WTC11 (cell line): Measurements from ENCODE around the gene UCN3. TPM values are rescaled to one million over a fixed set of nuclear protein-coding genes. Genes with fewer than 3 reads are reported as not detected.

Experiments used
- ATAC-seq: fragments of 200-7000 bp; cut with Tn5 transposase; 2 replicates; pipeline ENCODE4 v1.10.0; 2021; ENCODE audit warnings: mild to moderate bottlenecking, moderate library complexity
- CTCF ChIA-PET: fragments of 300-600 bp; sonication (Branson Sonifier 250); formaldehyde crosslinking; loops from one replicate; lab custom pipeline; 2021; ENCODE audit warnings: antibody characterized with exemption; lab: Charles Lee
- POLR2A ChIA-PET: fragments of 350-600 bp; sonication (Branson Sonifier 250); formaldehyde crosslinking; loops from one replicate; lab custom pipeline; 2021; ENCODE audit warnings: antibody characterized with exemption; lab: Charles Lee
- DNase-seq: peaks from one replicate; pipeline ENCODE4 v3.0.0; 2021; ENCODE audit warnings: low spot score
- H3K27ac Mint-ChIP-seq: 2 replicates; pipeline ENCODE4 v1.8.0; 2021; ENCODE audit warnings: mixed read lengths
- H3K27me3 Mint-ChIP-seq: 2 replicates; pipeline ENCODE4 v1.8.0; 2021; ENCODE audit warnings: low read depth, mild to moderate bottlenecking, moderate library complexity, mixed read lengths
- H3K36me3 Mint-ChIP-seq: 2 replicates; pipeline ENCODE4 v1.8.0; 2021; ENCODE audit warnings: mixed read lengths
- H3K4me1 Mint-ChIP-seq: 2 replicates; pipeline ENCODE4 v1.8.0; 2022; ENCODE audit warnings: mixed read lengths
- H3K4me3 Mint-ChIP-seq: 2 replicates; pipeline ENCODE4 v1.8.0; 2021; ENCODE audit warnings: mild to moderate bottlenecking, moderate library complexity, mixed read lengths
- H3K9me3 Mint-ChIP-seq: 2 replicates; pipeline ENCODE4 v1.8.0; 2021; ENCODE audit warnings: mixed read lengths
- ARID4B ChIP-seq: sonication (generic); formaldehyde crosslinking; IDR thresholded peaks from 2 replicates; pipeline ENCODE4 v1.8.0; 2023; ENCODE audit warnings: missing genetic modification reagents, mild to moderate bottlenecking, borderline replicate concordance
- CREB1 ChIP-seq: sonication (generic); formaldehyde crosslinking; IDR thresholded peaks from 2 replicates; pipeline ENCODE4 v1.8.0; 2023; ENCODE audit warnings: mild to moderate bottlenecking, missing genetic modification reagents
- CREM ChIP-seq: sonication (generic); formaldehyde crosslinking; IDR thresholded peaks from 2 replicates; pipeline ENCODE4 v1.8.1; 2022; ENCODE audit warnings: mild to moderate bottlenecking, missing genetic modification reagents, moderate library complexity
- E2F4 ChIP-seq: sonication (generic); formaldehyde crosslinking; IDR thresholded peaks from 2 replicates; pipeline ENCODE4 v1.8.1; 2022; ENCODE audit warnings: low read depth, mild to moderate bottlenecking, moderate library complexity, missing genetic modification reagents, borderline replicate concordance
- ETV6 ChIP-seq: sonication (generic); formaldehyde crosslinking; IDR thresholded peaks from 2 replicates; pipeline ENCODE4 v1.8.1; 2022; ENCODE audit warnings: mild to moderate bottlenecking, missing genetic modification reagents
- FOXK1 ChIP-seq: sonication (generic); formaldehyde crosslinking; IDR thresholded peaks from 2 replicates; pipeline ENCODE4 v1.8.0; 2022; ENCODE audit warnings: mild to moderate bottlenecking, moderate library complexity, missing genetic modification reagents
- HMGA2 ChIP-seq: fragments of 250-450 bp; sonication (Bioruptor Pico); IDR thresholded peaks from 2 replicates; pipeline ENCODE4 v1.4.0; 2021; ENCODE audit warnings: mild to moderate bottlenecking, moderate library complexity
- IRF1 ChIP-seq: sonication (generic); formaldehyde crosslinking; IDR thresholded peaks from 2 replicates; pipeline ENCODE4 v1.8.0; 2023; ENCODE audit warnings: missing genetic modification reagents
- PRDM15 ChIP-seq: sonication (generic); formaldehyde crosslinking; IDR thresholded peaks from 2 replicates; pipeline ENCODE4 v1.8.0; 2022; ENCODE audit warnings: missing genetic modification reagents
- RELA ChIP-seq: sonication (generic); formaldehyde crosslinking; IDR thresholded peaks from 2 replicates; pipeline ENCODE4 v1.8.1; 2022; ENCODE audit warnings: missing genetic modification reagents, mild to moderate bottlenecking, borderline replicate concordance
- ZNF512 ChIP-seq: sonication (generic); formaldehyde crosslinking; IDR thresholded peaks from 2 replicates; pipeline ENCODE4 v1.8.1; 2022; ENCODE audit warnings: missing genetic modification reagents, borderline replicate concordance
- ZNF532 ChIP-seq: fragments of 250-450 bp; sonication (Bioruptor Pico); IDR thresholded peaks from 2 replicates; pipeline ENCODE4 v1.9.0; 2021; ENCODE audit warnings: mild to moderate bottlenecking, borderline replicate concordance
- total RNA-seq: library from RNA; stranded (reverse); gene quantifications from 3 replicates; pipeline ENCODE4 v1.2.3, GENCODE V29; 2021

UCN3 gene
- total RNA-seq, 1 experiment from 2014 or later, result not detected

- TF ChIP-seq ZNF512 (CRISPR knock-in tag), result no peak
- no peak for TF ChIP-seq HMGA2
Measured at GRCh38 chr10:5323446-5323845, 41.3 kb upstream of the UCN3 start (continued).

- CTCF ChIA-PET, result no interaction called here
- Mint-ChIP-seq H3K27me3 (no peaks in the 10 kb centered on the region), H3K36me3 (peaks cover 9% of the 10 kb centered on the region), H3K9me3 (peaks cover 41% of the 10 kb centered on the region), H3K27ac (no peak overlapping the region; the same call in 1 of the 2 replicates), H3K4me1 (no peaks in the 10 kb centered on the region), H3K4me3 (no peak overlapping the region)
- POLR2A ChIA-PET, result no interaction called here
- ATAC-seq, result no peak
- no peak for DNase-seq
- TF ChIP-seq CREM (CRISPR knock-in tag), result no peak
- no peak for TF ChIP-seq ZNF532 (CRISPR knock-in tag)
- TF ChIP-seq CREB1 (CRISPR knock-in tag), result no peak
- no peak for TF ChIP-seq RELA (CRISPR knock-in tag)
- TF ChIP-seq ETV6 (CRISPR knock-in tag), result no peak
- no peak for TF ChIP-seq IRF1 (CRISPR knock-in tag)
- TF ChIP-seq PRDM15 (CRISPR knock-in tag), result no peak
Measured at GRCh38 chr10:5325076-5325475, 39.7 kb upstream of the UCN3 start.

GRCh38 chr10:5334196-5334880 lies 30.4 kb upstream of the UCN3 start:
- ChIA-PET POLR2A (no interaction called here), CTCF (interaction anchor here (1.3 kb wide), 2 partner anchors 40 to 99 kb away, joined by 3 read pairs; no protein-coding TSS in a partner anchor)
- TF ChIP-seq E2F4 (CRISPR knock-in tag) (no peak), ARID4B (CRISPR knock-in tag) (no peak), FOXK1 (CRISPR knock-in tag) (no peak)
- DNase-seq (no peak), ATAC-seq (no peak)
- no peaks in the 10 kb centered on the region for H3K36me3 Mint-ChIP-seq
- H3K4me1 Mint-ChIP-seq, result no peaks in the 10 kb centered on the region
- H3K27ac Mint-ChIP-seq, result no peak overlapping the region
- H3K27me3 Mint-ChIP-seq, result peaks cover 2% of the 10 kb centered on the region
- peaks cover 25% of the 10 kb centered on the region for H3K9me3 Mint-ChIP-seq
- H3K4me3 Mint-ChIP-seq, result no peak overlapping the region
